Hematopoietic multipotent progenitor cell treated with erythropoietin and hydrocortisone succinate and interleukin-3 and kit ligand, for 8 days (in vitro differentiated cells): ENCODE results near the gene PYHIN1.
A peak's percentile ranks its signal among the peaks of the same experiment; 100 is the strongest.

Experiments used
- DNase-seq: peaks from one replicate; pipeline ENCODE4 v3.0.0-alpha.2; 2015

Gene PYHIN1

DNA sequence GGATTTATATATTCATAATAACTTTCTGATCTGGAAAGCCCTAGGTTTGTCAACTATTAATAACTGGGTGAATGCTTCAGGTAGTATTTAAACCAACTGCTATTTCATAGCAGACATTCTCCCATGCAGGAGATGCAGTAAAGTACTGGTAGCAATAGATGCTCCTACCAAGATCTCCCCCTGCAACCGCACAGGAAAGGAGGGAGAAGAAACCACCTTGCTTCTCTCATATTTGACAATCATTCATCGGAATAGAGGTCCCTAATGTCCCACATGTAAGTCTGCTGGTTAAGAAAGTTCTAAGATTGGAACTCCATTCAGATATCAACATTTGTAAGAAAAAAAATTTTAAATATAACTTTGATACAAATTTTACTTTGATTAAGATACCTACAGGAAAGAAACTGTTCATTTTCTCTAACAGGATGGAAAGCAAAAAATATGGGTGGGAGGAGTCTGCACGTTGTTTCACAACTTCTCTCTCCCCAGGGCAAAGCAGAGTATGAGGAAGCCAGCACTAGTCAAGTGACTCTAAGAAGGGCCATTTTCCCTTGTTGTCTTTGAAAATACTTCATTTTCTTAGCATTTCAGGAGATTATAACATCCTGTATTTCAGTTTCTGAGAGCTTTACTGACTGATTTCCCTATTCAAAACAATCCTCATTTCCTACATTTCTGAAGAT lies at the start of gene PYHIN1:
PYHIN1 (plus strand) TSS at position 498 of the 683 bp plus-strand sequence. CDS start 5,359 bp downstream, outside the sequence.
- no peak for DNase-seq

DNA sequence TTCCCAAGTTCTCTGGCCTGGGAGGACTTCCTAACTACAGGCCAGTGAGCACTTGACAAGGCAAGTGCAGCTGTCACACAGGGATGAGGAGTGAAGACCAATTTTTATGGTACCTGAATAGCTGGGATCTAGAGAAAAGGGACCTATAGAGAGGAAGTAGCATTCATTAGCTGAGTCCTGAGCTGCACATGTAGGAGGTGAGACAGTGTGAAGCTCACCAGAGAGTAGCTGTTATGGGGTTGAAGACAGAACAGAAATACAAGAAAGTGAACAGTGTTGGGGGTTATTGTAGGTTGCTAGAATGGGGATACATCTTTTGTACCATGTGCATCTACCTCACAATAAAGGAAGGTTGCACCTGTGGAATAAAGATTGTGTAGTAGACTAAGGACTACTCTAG lies 37.7 kb upstream of the PYHIN1 start:
- no peak for DNase-seq

DNA sequence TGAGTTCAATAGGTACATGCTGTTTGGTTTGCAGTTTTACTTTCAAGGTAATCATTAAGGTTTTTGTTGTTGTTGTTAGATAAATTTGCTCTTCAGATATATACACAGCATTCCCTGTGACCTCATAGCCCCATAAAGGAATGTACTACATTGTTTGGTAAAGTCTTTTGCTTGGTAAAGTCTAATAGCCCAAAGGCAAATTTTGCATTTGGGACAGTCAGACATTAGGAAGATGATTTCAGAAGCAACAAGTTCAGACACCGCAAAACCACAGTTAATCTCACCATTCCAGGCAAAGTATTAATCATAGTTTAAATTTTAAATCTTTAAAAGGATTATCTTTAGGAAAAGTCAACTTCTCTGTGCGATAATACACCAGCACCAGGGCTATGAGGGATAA lies 32.6 kb upstream of the PYHIN1 start:
- no peak for DNase-seq

GRCh38 chr1:158901623-158902022 lies 29.7 kb upstream of the PYHIN1 start:
- no peak for DNase-seq

GRCh38 chr1:158916085-158916484 lies 15.3 kb upstream of the PYHIN1 start:
- DNase-seq, result no peak

DNA sequence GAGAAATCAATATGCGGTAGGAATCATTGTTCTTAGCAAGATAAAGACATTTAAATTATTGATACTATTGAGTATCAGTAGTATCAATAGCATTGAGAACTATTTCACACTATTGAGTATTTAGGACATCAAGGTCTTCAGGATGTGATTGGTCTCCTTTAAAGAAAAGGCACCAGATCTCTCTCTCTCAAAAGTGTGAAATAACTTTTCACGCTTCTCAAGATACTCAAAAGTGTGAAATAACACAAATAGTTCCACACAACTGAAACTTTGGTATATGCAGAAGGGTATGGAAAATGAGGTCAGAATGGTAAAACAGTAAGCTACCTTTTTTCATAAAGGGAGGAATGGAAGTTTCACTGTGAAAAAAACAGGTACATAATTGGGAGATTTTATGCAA lies 6.7 kb upstream of the PYHIN1 start:
- no peak for DNase-seq

GRCh38 chr1:158930504-158930903 lies 848 bp upstream of the PYHIN1 start:
- DNase-seq, result no peak

DNA sequence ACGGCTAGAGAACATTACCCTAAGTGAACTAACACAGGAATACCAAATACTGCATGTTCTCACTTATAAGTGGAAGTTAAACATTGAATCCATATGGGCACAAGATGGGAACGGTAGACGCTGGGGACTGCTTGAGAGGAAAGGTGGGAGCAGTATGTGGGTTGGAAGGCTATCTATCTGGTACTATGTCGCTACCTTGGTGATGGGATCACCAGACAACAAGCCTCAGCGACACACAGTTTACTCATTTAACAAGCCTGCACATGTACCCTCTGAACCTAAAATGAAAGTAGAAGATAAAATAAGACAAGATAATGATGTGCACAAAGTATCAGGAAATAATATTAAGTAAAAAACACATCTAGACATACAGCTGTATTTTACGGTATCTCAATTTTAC lies 819 bp downstream of the PYHIN1 start:
- no peak for DNase-seq

- no peak for DNase-seq
Measured at GRCh38 chr1:158933621-158934020, 2.3 kb downstream of the PYHIN1 start.

DNA sequence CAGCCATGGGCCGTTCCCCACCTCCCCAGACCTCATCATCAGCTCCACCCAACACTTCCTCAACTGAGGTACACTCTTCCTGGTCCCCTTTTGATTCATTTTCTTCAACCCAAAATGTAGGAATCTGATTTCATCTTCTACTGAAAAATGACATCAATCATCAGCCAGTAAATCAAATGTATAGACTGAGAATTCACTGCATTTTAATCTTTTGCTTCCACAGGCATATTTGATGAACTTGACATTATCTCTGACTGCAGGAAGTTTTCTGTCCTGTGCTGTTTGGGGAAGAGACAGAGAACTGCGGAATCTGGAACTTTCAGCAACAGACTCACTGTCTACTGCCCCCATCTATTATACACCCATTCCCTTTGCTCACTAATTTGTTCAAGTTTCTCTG lies 7.8 kb downstream of the PYHIN1 start:
- no peak for DNase-seq

- DNase-seq, result no peak
Measured at GRCh38 chr1:158941317-158941716, 10.0 kb downstream of the PYHIN1 start.

- no peak for DNase-seq
Measured at GRCh38 chr1:158942490-158942889, 11.1 kb downstream of the PYHIN1 start.

- no peak for DNase-seq
Measured at GRCh38 chr1:158943059-158943458, 11.7 kb downstream of the PYHIN1 start.

- no peak for DNase-seq
Measured at GRCh38 chr1:158945061-158945460, 13.7 kb downstream of the PYHIN1 start.

- DNase-seq, result no peak
Measured at GRCh38 chr1:158946785-158947184, 15.4 kb downstream of the PYHIN1 start.

DNA sequence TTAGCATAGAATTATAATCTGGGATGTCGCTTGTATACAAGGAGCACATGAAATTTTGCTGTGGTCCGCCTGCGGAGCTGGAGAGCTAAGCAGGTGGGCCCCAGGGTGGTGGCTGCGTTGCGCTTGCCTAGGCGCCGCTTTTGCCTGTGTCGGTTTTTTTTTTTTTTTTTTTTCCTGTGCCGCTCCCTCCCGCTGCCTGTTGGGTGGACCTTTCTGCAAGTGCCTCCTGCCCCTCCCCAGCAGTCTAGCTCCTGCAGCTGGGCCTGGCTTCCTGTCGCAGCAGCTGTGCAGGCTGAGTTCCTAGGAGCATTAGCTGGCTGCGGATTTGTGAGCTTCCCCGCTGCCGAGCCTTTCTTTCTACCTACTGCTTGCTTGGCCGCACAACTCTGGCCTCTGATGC lies 20.6 kb downstream of the PYHIN1 start:
- no peak for DNase-seq

- no peak for DNase-seq
Measured at GRCh38 chr1:158952416-158952815, 21.1 kb downstream of the PYHIN1 start.

- DNase-seq, result no peak
Measured at GRCh38 chr1:158961178-158961577, 29.8 kb downstream of the PYHIN1 start.

DNA sequence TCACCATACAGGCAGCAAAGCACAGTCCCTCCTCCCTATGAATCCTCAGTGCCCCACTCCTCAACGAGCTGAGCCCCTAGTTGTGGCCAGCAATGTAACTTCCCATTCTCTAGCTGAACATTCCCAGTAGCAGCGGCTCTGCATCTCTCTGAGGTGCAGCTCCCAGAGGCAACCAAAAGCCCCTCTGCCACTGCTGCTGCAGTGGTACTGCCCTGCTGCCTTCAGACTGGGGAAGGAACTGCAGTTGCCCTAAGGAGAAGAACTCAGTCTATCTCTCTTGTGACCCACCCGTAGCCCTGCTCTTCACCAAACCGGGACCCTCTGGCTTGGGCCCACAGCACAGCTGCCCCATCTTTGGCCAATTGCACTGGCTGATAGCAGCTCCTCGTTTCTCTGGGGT lies 31.6 kb downstream of the PYHIN1 start:
- no peak for DNase-seq

DNA sequence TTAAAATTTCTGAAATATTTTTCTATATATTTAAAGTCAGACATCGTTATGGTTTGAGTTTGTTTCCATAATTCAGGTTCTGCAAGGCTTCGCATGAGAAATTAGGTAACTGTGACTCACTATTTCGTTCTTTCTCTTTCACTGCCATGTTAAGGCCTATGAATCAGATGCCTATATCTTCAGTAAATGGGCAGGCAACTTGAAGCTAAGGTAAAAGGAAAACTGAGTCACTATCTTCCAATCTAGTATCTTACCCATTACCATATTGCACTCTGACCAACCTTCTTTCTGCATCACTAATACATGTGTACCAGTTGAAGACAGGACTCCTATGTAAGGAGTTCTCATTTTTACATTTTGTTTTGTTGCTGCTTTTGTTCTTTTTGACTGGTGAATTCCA lies 37.8 kb downstream of the PYHIN1 start:
- DNase-seq, result no peak

DNA sequence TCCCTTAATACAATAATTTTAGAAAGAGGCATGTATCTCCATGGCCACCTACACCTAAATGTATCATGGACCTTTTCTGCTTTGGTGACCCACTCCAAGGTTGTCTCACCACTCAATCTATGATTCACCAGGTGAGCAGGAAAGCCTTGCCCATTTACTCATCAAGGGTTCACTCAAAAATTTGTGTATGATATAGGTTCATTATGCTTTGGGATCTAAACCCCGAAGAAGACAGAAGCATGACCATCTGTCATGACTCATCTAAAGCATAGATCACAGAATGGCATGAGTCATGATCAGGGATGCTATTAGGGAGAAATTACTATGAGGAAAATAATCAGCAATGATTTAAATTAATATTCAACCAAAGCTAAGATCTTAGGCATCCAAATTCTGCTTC lies 38.5 kb downstream of the PYHIN1 start:
- no peak for DNase-seq

- DNase-seq, result peak; percentile 64
Measured at GRCh38 chr1:158972841-158973240, 41.5 kb downstream of the PYHIN1 start.

DNA sequence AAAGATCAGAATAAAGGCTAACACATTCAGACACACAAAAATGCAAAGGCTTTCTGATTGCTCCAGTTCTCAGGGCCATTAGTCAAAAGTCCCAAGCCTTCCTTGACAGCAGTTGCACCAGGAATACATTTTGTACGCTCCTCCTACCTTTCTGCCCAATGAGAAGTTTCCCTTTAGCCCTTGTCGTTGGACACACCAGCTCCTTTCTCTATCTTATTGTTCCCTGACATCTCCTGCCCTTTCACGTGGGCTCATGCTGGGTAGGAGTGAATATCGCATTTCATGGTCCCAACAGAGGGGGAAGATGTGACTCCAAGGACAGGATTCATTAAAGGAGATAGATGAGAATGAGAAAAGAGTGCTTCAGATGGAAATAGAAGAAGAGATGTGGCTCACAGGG lies 44.9 kb downstream of the PYHIN1 start:
- no peak for DNase-seq

DNA sequence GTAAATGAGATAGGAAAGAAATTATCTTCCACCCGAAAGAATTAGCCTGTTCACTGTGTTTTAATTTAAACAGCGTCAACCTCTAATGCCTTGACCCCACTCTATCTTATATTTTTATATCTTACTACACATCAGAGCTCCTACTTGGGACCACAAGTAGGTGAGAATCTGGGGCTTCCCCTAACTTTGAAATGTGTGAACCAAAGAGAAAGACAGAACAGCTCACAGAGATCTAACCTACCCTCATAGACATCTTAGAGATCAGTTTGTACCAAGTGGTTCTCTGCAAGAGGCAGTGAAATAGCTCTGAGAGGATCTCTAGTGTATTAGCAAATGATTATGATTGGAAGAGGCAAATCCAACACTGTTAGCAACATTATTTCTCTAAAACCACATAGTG lies 47.4 kb downstream of the PYHIN1 start:
- DNase-seq, result no peak

GRCh38 chr1:158979229-158979628 lies 47.9 kb downstream of the PYHIN1 start:
- DNase-seq, result no peak

DNA sequence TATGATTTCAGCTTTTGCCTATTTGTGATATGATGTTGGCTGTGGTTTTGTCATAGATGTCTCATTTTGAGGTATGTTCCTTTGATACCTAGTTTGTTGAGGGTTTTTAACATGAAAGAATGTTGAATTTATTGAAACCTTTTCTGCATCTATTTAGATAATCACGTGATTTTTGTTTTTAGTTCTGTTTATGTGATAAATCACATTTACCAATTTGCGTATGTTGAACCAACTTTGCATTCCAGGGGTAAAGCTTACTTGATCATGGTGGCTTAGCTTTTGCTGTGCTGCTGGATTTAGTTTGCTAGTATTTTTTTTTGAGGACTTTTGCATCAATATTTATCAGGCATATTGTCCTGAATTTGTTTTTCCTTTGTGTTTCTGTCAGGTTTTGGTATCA lies 51.9 kb downstream of the PYHIN1 start:
- no peak for DNase-seq
